Measurements from ENCODE around the gene MCF2L. TPM values are rescaled to one million over a fixed set of nuclear protein-coding genes. Genes with fewer than 3 reads are reported as not detected.

MCF2L gene
- total RNA-seq, 4 donors from 2014 or later, result 62.1 to 186 (median 91.3) TPM

- in situ Hi-C loops (cut with MboI; ENCODE audit: low pct_ligation_motif_present in 1 of 4, low pct_unique_long_range_greater_than_20kb in 1 of 4, low sequenced_read_pairs in 3 of 4), result no loop called here
- TF ChIP-seq POLR2A (IDR thresholded peaks at IDR 0.05) (no peak), POLR2AphosphoS5 (IDR thresholded peaks at IDR 0.05) (no peak), CTCF (IDR thresholded peaks at IDR 0.05) (no peak), EP300 (IDR thresholded peaks at IDR 0.05; ENCODE audit: low read depth) (no peak)
- WGBS, 2 donors (ENCODE audit: low coverage in 1 of 2), result 91% methylated on average over 8 of the region's 8 CpGs; no CpG with 5 or more reads in 1 of the 2 donors
Measured at GRCh38 chr13:113040031-113040430, 71.0 kb downstream of the MCF2L start.

GRCh38 chr13:113040597-113041292 lies 71.7 kb downstream of the MCF2L start:
- Histone ChIP-seq H3K4me3 (no peak overlapping the region), H3K27ac (no peak overlapping the region), H3K4me1 (no peaks in the 10 kb centered on the region), H3K36me3 (no peaks in the 10 kb centered on the region), H3K27me3 (no peaks in the 10 kb centered on the region), H3K9me3 (no peaks in the 10 kb centered on the region)
- no peak for DNase-seq
- in situ Hi-C loops (cut with MboI; ENCODE audit: low pct_ligation_motif_present in 1 of 4, low pct_unique_long_range_greater_than_20kb in 1 of 4, low sequenced_read_pairs in 3 of 4), result no loop called here
- intact Hi-C loops (cut with DNase I; ENCODE audit: low total_unique reads), result no loop called here
- WGBS, 2 donors (ENCODE audit: low coverage in 1 of 2), result 78% methylated on average over 13 of the region's 13 CpGs; no CpG with 5 or more reads in 1 of the 2 donors
- TF ChIP-seq POLR2AphosphoS5 (IDR thresholded peaks at IDR 0.05) (no peak), EP300 (IDR thresholded peaks at IDR 0.05; ENCODE audit: low read depth) (no peak), CTCF (IDR thresholded peaks at IDR 0.05) (no peak), POLR2A (IDR thresholded peaks at IDR 0.05) (no peak)

More at GRCh38 chr13:113040031-113040430, 71.0 kb downstream of the MCF2L start:
- H3K9me3 ChIP-seq, result no peaks in the 10 kb centered on the region
- intact Hi-C loops (cut with DNase I; ENCODE audit: low total_unique reads), result no loop called here
- no peak overlapping the region for H3K4me3 ChIP-seq
- H3K27ac ChIP-seq, result no peak overlapping the region
- H3K27me3 ChIP-seq, result no peaks in the 10 kb centered on the region
- H3K36me3 ChIP-seq, result no peaks in the 10 kb centered on the region
- H3K4me1 ChIP-seq, result peaks cover 0 to 5% (median 0%) of the 10 kb centered on the region in 4 donors
- no peak for DNase-seq

- Histone ChIP-seq H3K4me3 (no peak overlapping the region), H3K9me3 (no peaks in the 10 kb centered on the region), H3K4me1 (no peaks in the 10 kb centered on the region), H3K27me3 (no peaks in the 10 kb centered on the region), H3K27ac (no peak overlapping the region), H3K36me3 (no peaks in the 10 kb centered on the region)
- in situ Hi-C loops (cut with MboI; ENCODE audit: low pct_ligation_motif_present in 1 of 4, low pct_unique_long_range_greater_than_20kb in 1 of 4, low sequenced_read_pairs in 3 of 4), result no loop called here
- 75% methylated on average over 11 of the region's 11 CpGs; no CpG with 5 or more reads in 1 of the 2 donors for WGBS, 2 donors (ENCODE audit: low coverage in 1 of 2)
- intact Hi-C loops (cut with DNase I; ENCODE audit: low total_unique reads), result no loop called here
- TF ChIP-seq POLR2AphosphoS5 (IDR thresholded peaks at IDR 0.05) (no peak), POLR2A (IDR thresholded peaks at IDR 0.05) (no peak), EP300 (IDR thresholded peaks at IDR 0.05; ENCODE audit: low read depth) (no peak), CTCF (IDR thresholded peaks at IDR 0.05) (no peak)
- no peak for DNase-seq
Measured at GRCh38 chr13:113041293-113041690, 72.3 kb downstream of the MCF2L start.

GRCh38 chr13:113041896-113042295 lies 72.9 kb downstream of the MCF2L start:
- Histone ChIP-seq H3K27ac (no peak overlapping the region), H3K4me1 (no peaks in the 10 kb centered on the region), H3K27me3 (no peaks in the 10 kb centered on the region), H3K9me3 (no peaks in the 10 kb centered on the region), H3K4me3 (no peak overlapping the region), H3K36me3 (no peaks in the 10 kb centered on the region)
- WGBS, 2 donors (ENCODE audit: low coverage in 1 of 2), result 89% methylated on average over 15 of the region's 15 CpGs; no CpG with 5 or more reads in 1 of the 2 donors
- intact Hi-C loops (cut with DNase I; ENCODE audit: low total_unique reads), result no loop called here
- no peak for DNase-seq
- in situ Hi-C loops (cut with MboI; ENCODE audit: low pct_ligation_motif_present in 1 of 4, low pct_unique_long_range_greater_than_20kb in 1 of 4, low sequenced_read_pairs in 3 of 4), result no loop called here
- TF ChIP-seq EP300 (IDR thresholded peaks at IDR 0.05; ENCODE audit: low read depth) (no peak), POLR2AphosphoS5 (IDR thresholded peaks at IDR 0.05) (no peak), POLR2A (IDR thresholded peaks at IDR 0.05) (no peak), CTCF (IDR thresholded peaks at IDR 0.05) (no peak)

Data from transverse colon (tissue), 4 donors.